ENCODE measurements around the gene KCTD13.
"Not testable (repeated sequence)": the region's sequence is repeated elsewhere in the genome, so short reads cannot be mapped to it uniquely, and the experiment has no call there.

The KCTD13 gene

GRCh38 chr16:29947897-29948296, 21.9 kb upstream of the KCTD13 start:
- H3K9ac ChIP-seq (ENCODE audit: low read length in 5 of 5), result no peak overlapping the region
- no peak overlapping the region for H3K4me3 ChIP-seq (ENCODE audit: low read depth in 1 of 5, low read length in 5 of 5)
- peaks cover 0 to 2% (median 0%) of the 10 kb centered on the region in 5 donors for H3K27me3 ChIP-seq (ENCODE audit: control insufficient read depth in 5 of 5, insufficient read depth in 4 of 5, low read length in 5 of 5)
- H3K9me3 ChIP-seq (ENCODE audit: control insufficient read depth in 5 of 5, low read length in 5 of 5), result no peaks in the 10 kb centered on the region
- H3K36me3 ChIP-seq (ENCODE audit: control insufficient read depth in 5 of 5, insufficient read depth in 5 of 5, low read length in 5 of 5), result no peaks in the 10 kb centered on the region
- no peak overlapping the region for H3K27ac ChIP-seq (ENCODE audit: low read depth, low read length)
- H3K4me1 ChIP-seq (ENCODE audit: control insufficient read depth in 5 of 5, insufficient read depth in 5 of 5, low read length in 5 of 5), result no peaks in the 10 kb centered on the region

- peak overlapping the region; percentile 46 for H3K27ac ChIP-seq (ENCODE audit: low read depth, low read length)
- no peak overlapping the region for H3K4me3 ChIP-seq (ENCODE audit: low read depth in 1 of 5, low read length in 5 of 5)
- no peaks in the 10 kb centered on the region for H3K9me3 ChIP-seq (ENCODE audit: control insufficient read depth in 5 of 5, low read length in 5 of 5)
- H3K9ac ChIP-seq (ENCODE audit: low read length in 5 of 5), result no peak overlapping the region
- H3K27me3 ChIP-seq (ENCODE audit: control insufficient read depth in 5 of 5, insufficient read depth in 4 of 5, low read length in 5 of 5), result peaks cover 0 to 8% (median 0%) of the 10 kb centered on the region in 5 donors
- H3K36me3 ChIP-seq (ENCODE audit: control insufficient read depth in 5 of 5, insufficient read depth in 5 of 5, low read length in 5 of 5), result no peaks in the 10 kb centered on the region
- H3K4me1 ChIP-seq (ENCODE audit: control insufficient read depth in 5 of 5, insufficient read depth in 5 of 5, low read length in 5 of 5), result no peaks in the 10 kb centered on the region
These were observed 18.1 kb upstream of the KCTD13 start for GRCh38 chr16:29943846-29944799.

- Histone ChIP-seq H3K9me3 (ENCODE audit: control insufficient read depth in 5 of 5, low read length in 5 of 5) (no peaks in the 10 kb centered on the region), H3K27me3 (ENCODE audit: control insufficient read depth in 5 of 5, insufficient read depth in 4 of 5, low read length in 5 of 5) (peaks cover 0 to 8% (median 0%) of the 10 kb centered on the region in 5 donors), H3K36me3 (ENCODE audit: control insufficient read depth in 5 of 5, insufficient read depth in 5 of 5, low read length in 5 of 5) (no peaks in the 10 kb centered on the region), H3K4me3 (ENCODE audit: low read depth in 1 of 5, low read length in 5 of 5) (no peak overlapping the region), H3K9ac (ENCODE audit: low read length in 5 of 5) (no peak overlapping the region), H3K27ac (ENCODE audit: low read depth, low read length) (no peak overlapping the region), H3K4me1 (ENCODE audit: control insufficient read depth in 5 of 5, insufficient read depth in 5 of 5, low read length in 5 of 5) (no peaks in the 10 kb centered on the region)
These were observed 14.6 kb upstream of the KCTD13 start for GRCh38 chr16:29940656-29941055.

GRCh38 chr16:29931750-29932149, 5.7 kb upstream of the KCTD13 start:
- H3K9ac ChIP-seq (ENCODE audit: low read length in 5 of 5); H3K36me3 ChIP-seq (ENCODE audit: control insufficient read depth in 5 of 5, insufficient read depth in 5 of 5, low read length in 5 of 5); H3K27ac ChIP-seq (ENCODE audit: low read depth, low read length); H3K27me3 ChIP-seq (ENCODE audit: control insufficient read depth in 5 of 5, insufficient read depth in 4 of 5, low read length in 5 of 5); H3K4me1 ChIP-seq (ENCODE audit: control insufficient read depth in 5 of 5, insufficient read depth in 5 of 5, low read length in 5 of 5); H3K4me3 ChIP-seq (ENCODE audit: low read depth in 1 of 5, low read length in 5 of 5); H3K9me3 ChIP-seq (ENCODE audit: control insufficient read depth in 5 of 5, low read length in 5 of 5): not testable (repeated sequence)

- Histone ChIP-seq H3K9ac (ENCODE audit: low read length in 5 of 5) (peak overlapping the region; percentile 69 to 94 (median 81)), H3K4me3 (ENCODE audit: low read depth in 1 of 5, low read length in 5 of 5) (peak overlapping the region; percentile 84 to 96 (median 89)), H3K9me3 (ENCODE audit: control insufficient read depth in 5 of 5, low read length in 5 of 5) (no peaks in the 10 kb centered on the region), H3K4me1 (ENCODE audit: control insufficient read depth in 5 of 5, insufficient read depth in 5 of 5, low read length in 5 of 5) (peaks cover 11 to 22% (median 19%) of the 10 kb centered on the region in 5 donors), H3K27me3 (ENCODE audit: control insufficient read depth in 5 of 5, insufficient read depth in 4 of 5, low read length in 5 of 5) (no peaks in the 10 kb centered on the region), H3K27ac (ENCODE audit: low read depth, low read length) (peak overlapping the region; percentile 81), H3K36me3 (ENCODE audit: control insufficient read depth in 5 of 5, insufficient read depth in 5 of 5, low read length in 5 of 5) (peaks cover 0 to 8% (median 6%) of the 10 kb centered on the region in 5 donors)
These were observed 1.3 kb upstream of the KCTD13 start for GRCh38 chr16:29927070-29927905.

- Histone ChIP-seq H3K9me3 (ENCODE audit: control insufficient read depth in 5 of 5, low read length in 5 of 5) (no peaks in the 10 kb centered on the region), H3K36me3 (ENCODE audit: control insufficient read depth in 5 of 5, insufficient read depth in 5 of 5, low read length in 5 of 5) (peaks cover 0 to 13% (median 6%) of the 10 kb centered on the region in 5 donors), H3K9ac (ENCODE audit: low read length in 5 of 5) (peak overlapping the region; percentile 69 to 94 (median 81)), H3K4me3 (ENCODE audit: low read depth in 1 of 5, low read length in 5 of 5) (peak overlapping the region; percentile 84 to 96 (median 89)), H3K27ac (ENCODE audit: low read depth, low read length) (peak overlapping the region; percentile 81), H3K27me3 (ENCODE audit: control insufficient read depth in 5 of 5, insufficient read depth in 4 of 5, low read length in 5 of 5) (no peaks in the 10 kb centered on the region), H3K4me1 (ENCODE audit: control insufficient read depth in 5 of 5, insufficient read depth in 5 of 5, low read length in 5 of 5) (peaks cover 11 to 22% (median 19%) of the 10 kb centered on the region in 5 donors)
These were observed 656 bp upstream of the KCTD13 start for GRCh38 chr16:29926711-29927052.

GRCh38 chr16:29925105-29925756, 795 bp downstream of the KCTD13 start:
- H3K9ac ChIP-seq (ENCODE audit: low read length in 5 of 5), result peak overlapping the region; percentile 73 to 94 (median 82)
- H3K9me3 ChIP-seq (ENCODE audit: control insufficient read depth in 5 of 5, low read length in 5 of 5), result no peaks in the 10 kb centered on the region
- H3K4me3 ChIP-seq (ENCODE audit: low read depth in 1 of 5, low read length in 5 of 5), result peak overlapping the region; percentile 84 to 96 (median 90)
- H3K27me3 ChIP-seq (ENCODE audit: control insufficient read depth in 5 of 5, insufficient read depth in 4 of 5, low read length in 5 of 5), result no peaks in the 10 kb centered on the region
- H3K36me3 ChIP-seq (ENCODE audit: control insufficient read depth in 5 of 5, insufficient read depth in 5 of 5, low read length in 5 of 5), result peaks cover 7 to 27% (median 17%) of the 10 kb centered on the region in 5 donors
- peak overlapping the region; percentile 37 for H3K27ac ChIP-seq (ENCODE audit: low read depth, low read length)
- peaks cover 11 to 22% (median 19%) of the 10 kb centered on the region in 5 donors for H3K4me1 ChIP-seq (ENCODE audit: control insufficient read depth in 5 of 5, insufficient read depth in 5 of 5, low read length in 5 of 5)

GRCh38 chr16:29922986-29923501, 3.0 kb downstream of the KCTD13 start:
- Histone ChIP-seq H3K27me3 (ENCODE audit: control insufficient read depth in 5 of 5, insufficient read depth in 4 of 5, low read length in 5 of 5) (no peaks in the 10 kb centered on the region), H3K27ac (ENCODE audit: low read depth, low read length) (no peak overlapping the region), H3K4me1 (ENCODE audit: control insufficient read depth in 5 of 5, insufficient read depth in 5 of 5, low read length in 5 of 5) (peaks cover 11 to 22% (median 19%) of the 10 kb centered on the region in 5 donors), H3K36me3 (ENCODE audit: control insufficient read depth in 5 of 5, insufficient read depth in 5 of 5, low read length in 5 of 5) (peaks cover 13 to 39% (median 22%) of the 10 kb centered on the region in 5 donors), H3K9ac (ENCODE audit: low read length in 5 of 5) (no peak overlapping the region), H3K9me3 (ENCODE audit: control insufficient read depth in 5 of 5, low read length in 5 of 5) (no peaks in the 10 kb centered on the region), H3K4me3 (ENCODE audit: low read depth in 1 of 5, low read length in 5 of 5) (no peak overlapping the region)

GRCh38 chr16:29922326-29922725, 3.7 kb downstream of the KCTD13 start:
- Histone ChIP-seq H3K27ac (ENCODE audit: low read depth, low read length) (no peak overlapping the region), H3K4me3 (ENCODE audit: low read depth in 1 of 5, low read length in 5 of 5) (no peak overlapping the region), H3K9ac (ENCODE audit: low read length in 5 of 5) (no peak overlapping the region)

More at GRCh38 chr16:29922326-29922725, 3.7 kb downstream of the KCTD13 start:
- Histone ChIP-seq H3K4me1 (ENCODE audit: control insufficient read depth in 5 of 5, insufficient read depth in 5 of 5, low read length in 5 of 5) (peaks cover 11 to 22% (median 19%) of the 10 kb centered on the region in 5 donors), H3K9me3 (ENCODE audit: control insufficient read depth in 5 of 5, low read length in 5 of 5) (no peaks in the 10 kb centered on the region), H3K27me3 (ENCODE audit: control insufficient read depth in 5 of 5, insufficient read depth in 4 of 5, low read length in 5 of 5) (no peaks in the 10 kb centered on the region), H3K36me3 (ENCODE audit: control insufficient read depth in 5 of 5, insufficient read depth in 5 of 5, low read length in 5 of 5) (peaks cover 13 to 39% (median 22%) of the 10 kb centered on the region in 5 donors)

Measured in subcutaneous abdominal adipose tissue (tissue), 5 donors.